Panc1 (cell line): ENCODE measurements around the gene CELF2. TPM values are rescaled to one million over a fixed set of nuclear protein-coding genes. Genes with fewer than 3 reads are reported as not detected.

Experiments
- ATAC-seq: fragments of 200-7000 bp; cut with Tn5 transposase; 2 replicates; pipeline ENCODE4 v1.9.1; 2020; ENCODE audit warnings: mild to moderate bottlenecking, moderate library complexity
- BruUV-seq: library from RNA; stranded (reverse); fragments of 400-500 nt; replicated peaks from 2 replicates; lab custom pipeline; 2021; lab: Mats Ljungman, UMichigan
- CTCF ChIA-PET: fragments of 300-600 bp; sonication (Branson Sonifier 250); formaldehyde crosslinking; loops from one replicate; lab custom pipeline; 2022; ENCODE audit warnings: antibody characterized with exemption; lab: Charles Lee
- POLR2A ChIA-PET: fragments of 300-600 bp; sonication (Branson Sonifier 250); formaldehyde crosslinking; loops from one replicate; lab custom pipeline; 2022; ENCODE audit warnings: antibody characterized with exemption; lab: Charles Lee
- DNase-seq: peaks from one replicate; pipeline ENCODE4 v3.0.0-alpha.2; 2010; ENCODE audit warnings: low read depth, low spot score
- H3K27ac ChIP-seq: 2 replicates; pipeline ENCODE4 v1.5.1; 2011; ENCODE audit warnings: mild to moderate bottlenecking, low read length, inconsistent platforms
- H3K27me3 ChIP-seq: fragments of 200-500 bp; sonication (Bioruptor generic); 2 replicates; pipeline ENCODE4 v1.6.0; 2014; ENCODE audit warnings: low read length, inconsistent platforms; ENCODE audit not compliant: control insufficient read depth, insufficient read depth
- H3K36me3 ChIP-seq: fragments of 200-500 bp; sonication (Bioruptor generic); 2 replicates; pipeline ENCODE4 v1.5.1; 2014; ENCODE audit warnings: inconsistent platforms, mild to moderate bottlenecking, low read length, moderate library complexity; ENCODE audit not compliant: control insufficient read depth, insufficient read depth
- H3K4me1 ChIP-seq: 2 replicates; pipeline ENCODE4 v1.5.1; 2011; ENCODE audit warnings: inconsistent platforms, mild to moderate bottlenecking, low read length, moderate library complexity; ENCODE audit not compliant: control insufficient read depth, insufficient read depth
- H3K4me3 ChIP-seq, 2 experiments: 2 replicates each; pipeline ENCODE4 v1.5.1; 2011 to 2012; ENCODE audit warnings: low read depth in 2 of 2, low read length in 2 of 2, mild to moderate bottlenecking in 2 of 2, inconsistent platforms in 1 of 2, moderate library complexity in 1 of 2
- H3K9me3 ChIP-seq: fragments of 200-500 bp; sonication (Bioruptor generic); 2 replicates; pipeline ENCODE4 v1.5.1; 2014; ENCODE audit warnings: low read depth, mild to moderate bottlenecking, inconsistent platforms, low read length, moderate library complexity; ENCODE audit not compliant: control insufficient read depth, insufficient read depth
- POLR2AphosphoS5 ChIP-seq: IDR thresholded peaks from 2 replicates; pipeline ENCODE4 v1.6.1; 2012; ENCODE audit warnings: mild to moderate bottlenecking, low read depth, low read length, moderate library complexity
- SIN3A ChIP-seq: IDR thresholded peaks from 2 replicates; pipeline ENCODE4 v1.6.1; 2012; ENCODE audit warnings: low read depth, mild to moderate bottlenecking, low read length, moderate library complexity, borderline replicate concordance; ENCODE audit not compliant: insufficient read depth
- TCF7L2 ChIP-seq: IDR thresholded peaks from 2 replicates; pipeline ENCODE4 v1.6.1; 2011; ENCODE audit warnings: mild to moderate bottlenecking, low read depth, low read length, inconsistent platforms
- in situ Hi-C: cut with HindIII; loops from 2 replicates; pipeline ENCODE4 v1.10.0; 2016; ENCODE audit warnings: low sequenced_read_pairs, low pct_unique_long_range_greater_than_20kb
- intact Hi-C: fragments of 100-400 bp; cut with micrococcal nuclease; formaldehyde crosslinking; loops from one replicate; pipeline ENCODE4 v1.10.0; 2022; ENCODE audit not compliant: unreplicated experiment
- total RNA-seq: library from RNA; stranded (reverse); gene quantifications from one replicate; pipeline ENCODE4 v1.2.1, GENCODE V29; 2021; ENCODE audit not compliant: unreplicated experiment
- TF ChIP-seq, protein P1 (sequence below), 2 experiments: IDR thresholded peaks; 2 replicates each; pipeline ENCODE4 v1.6.1; 2011 to 2012; ENCODE audit warnings: low read depth in 2 of 2, control low read depth in 1 of 2, low read length in 1 of 2, mild to moderate bottlenecking in 1 of 2, moderate library complexity in 1 of 2; ENCODE audit not compliant: insufficient read depth in 1 of 2
- TF ChIP-seq, protein P2 (sequence below): fragments of 450-650 bp; IDR thresholded peaks from 2 replicates; pipeline ENCODE4 v1.5.1; 2017; ENCODE audit warnings: mild to moderate bottlenecking

Gene CELF2
- total RNA-seq, 1 experiment from 2014 or later: 0.44 TPM

DNA sequence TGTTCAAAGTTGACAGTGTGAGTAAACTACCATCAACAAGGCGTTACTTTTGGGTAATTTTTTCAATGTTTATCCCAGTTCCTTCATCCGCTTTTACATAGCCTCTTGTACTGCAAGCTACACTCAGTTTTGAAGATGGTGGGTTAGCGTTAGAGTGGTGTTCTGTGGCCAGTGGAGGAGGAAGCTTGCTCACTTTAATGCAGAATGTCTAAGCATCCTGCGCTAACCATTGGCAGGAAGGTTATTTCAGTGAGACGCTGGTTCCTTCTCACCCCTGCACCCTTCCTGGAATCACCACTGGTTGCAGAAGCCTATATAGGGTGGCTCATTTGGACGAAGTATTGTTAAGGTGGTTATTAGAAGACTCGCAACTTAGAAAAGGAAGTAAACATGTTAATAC, 159.1 kb downstream of the CELF2 start:
- ChIA-PET CTCF (no interaction called here), POLR2A (interaction anchor here (0.6 kb wide), 1 partner anchor 195 kb away, joined by 5 read pairs; no protein-coding TSS in a partner anchor)
- no peak overlapping the region for H3K27ac ChIP-seq
- no peak overlapping the region for H3K4me3 ChIP-seq
- no peaks in the 10 kb centered on the region for H3K27me3 ChIP-seq
- H3K9me3 ChIP-seq: no peaks in the 10 kb centered on the region
- intact Hi-C loops: no loop called here
- ATAC-seq (no peak), DNase-seq (no peak)
- BruUV-seq: no TSS peak
- no peaks in the 10 kb centered on the region for H3K36me3 ChIP-seq
- TF ChIP-seq SIN3A: no peak
- TF ChIP-seq, protein P1, sequence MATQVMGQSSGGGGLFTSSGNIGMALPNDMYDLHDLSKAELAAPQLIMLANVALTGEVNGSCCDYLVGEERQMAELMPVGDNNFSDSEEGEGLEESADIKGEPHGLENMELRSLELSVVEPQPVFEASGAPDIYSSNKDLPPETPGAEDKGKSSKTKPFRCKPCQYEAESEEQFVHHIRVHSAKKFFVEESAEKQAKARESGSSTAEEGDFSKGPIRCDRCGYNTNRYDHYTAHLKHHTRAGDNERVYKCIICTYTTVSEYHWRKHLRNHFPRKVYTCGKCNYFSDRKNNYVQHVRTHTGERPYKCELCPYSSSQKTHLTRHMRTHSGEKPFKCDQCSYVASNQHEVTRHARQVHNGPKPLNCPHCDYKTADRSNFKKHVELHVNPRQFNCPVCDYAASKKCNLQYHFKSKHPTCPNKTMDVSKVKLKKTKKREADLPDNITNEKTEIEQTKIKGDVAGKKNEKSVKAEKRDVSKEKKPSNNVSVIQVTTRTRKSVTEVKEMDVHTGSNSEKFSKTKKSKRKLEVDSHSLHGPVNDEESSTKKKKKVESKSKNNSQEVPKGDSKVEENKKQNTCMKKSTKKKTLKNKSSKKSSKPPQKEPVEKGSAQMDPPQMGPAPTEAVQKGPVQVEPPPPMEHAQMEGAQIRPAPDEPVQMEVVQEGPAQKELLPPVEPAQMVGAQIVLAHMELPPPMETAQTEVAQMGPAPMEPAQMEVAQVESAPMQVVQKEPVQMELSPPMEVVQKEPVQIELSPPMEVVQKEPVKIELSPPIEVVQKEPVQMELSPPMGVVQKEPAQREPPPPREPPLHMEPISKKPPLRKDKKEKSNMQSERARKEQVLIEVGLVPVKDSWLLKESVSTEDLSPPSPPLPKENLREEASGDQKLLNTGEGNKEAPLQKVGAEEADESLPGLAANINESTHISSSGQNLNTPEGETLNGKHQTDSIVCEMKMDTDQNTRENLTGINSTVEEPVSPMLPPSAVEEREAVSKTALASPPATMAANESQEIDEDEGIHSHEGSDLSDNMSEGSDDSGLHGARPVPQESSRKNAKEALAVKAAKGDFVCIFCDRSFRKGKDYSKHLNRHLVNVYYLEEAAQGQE (IDR thresholded peaks at IDR 0.05; ENCODE audit: insufficient read depth in 1 of 2, low read depth in 2 of 2, low read length in 1 of 2): no peak
- TF ChIP-seq POLR2AphosphoS5: no peak
- TF ChIP-seq, protein P2, sequence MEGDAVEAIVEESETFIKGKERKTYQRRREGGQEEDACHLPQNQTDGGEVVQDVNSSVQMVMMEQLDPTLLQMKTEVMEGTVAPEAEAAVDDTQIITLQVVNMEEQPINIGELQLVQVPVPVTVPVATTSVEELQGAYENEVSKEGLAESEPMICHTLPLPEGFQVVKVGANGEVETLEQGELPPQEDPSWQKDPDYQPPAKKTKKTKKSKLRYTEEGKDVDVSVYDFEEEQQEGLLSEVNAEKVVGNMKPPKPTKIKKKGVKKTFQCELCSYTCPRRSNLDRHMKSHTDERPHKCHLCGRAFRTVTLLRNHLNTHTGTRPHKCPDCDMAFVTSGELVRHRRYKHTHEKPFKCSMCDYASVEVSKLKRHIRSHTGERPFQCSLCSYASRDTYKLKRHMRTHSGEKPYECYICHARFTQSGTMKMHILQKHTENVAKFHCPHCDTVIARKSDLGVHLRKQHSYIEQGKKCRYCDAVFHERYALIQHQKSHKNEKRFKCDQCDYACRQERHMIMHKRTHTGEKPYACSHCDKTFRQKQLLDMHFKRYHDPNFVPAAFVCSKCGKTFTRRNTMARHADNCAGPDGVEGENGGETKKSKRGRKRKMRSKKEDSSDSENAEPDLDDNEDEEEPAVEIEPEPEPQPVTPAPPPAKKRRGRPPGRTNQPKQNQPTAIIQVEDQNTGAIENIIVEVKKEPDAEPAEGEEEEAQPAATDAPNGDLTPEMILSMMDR: no peak
- TF ChIP-seq TCF7L2: no peak
- in situ Hi-C loops: no loop called here
- H3K4me1 ChIP-seq: no peaks in the 10 kb centered on the region

DNA sequence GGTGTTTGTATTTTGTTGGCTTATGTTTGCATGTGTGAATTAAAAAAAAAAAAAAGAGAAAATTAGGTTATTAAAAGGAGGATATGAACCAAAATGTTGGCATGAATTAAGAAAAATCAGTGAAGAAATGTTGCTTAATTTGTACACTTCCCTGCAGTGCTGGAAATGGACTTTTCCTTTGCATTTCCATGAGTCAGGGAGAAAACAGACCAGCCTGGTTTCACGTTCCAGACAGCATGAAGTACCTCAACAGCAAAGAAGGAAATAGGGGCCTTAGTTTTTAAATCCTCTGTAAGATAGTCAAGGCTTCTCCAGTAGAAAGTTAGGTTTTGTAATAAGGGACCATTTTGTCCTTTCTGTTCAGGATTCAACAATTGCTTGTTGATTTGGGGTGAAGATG, 159.7 kb downstream of the CELF2 start:
- TF ChIP-seq, protein P2: no peak
- TF ChIP-seq TCF7L2 (no peak), POLR2AphosphoS5 (no peak), SIN3A (no peak)
- TF ChIP-seq, protein P1 (IDR thresholded peaks at IDR 0.05; ENCODE audit: insufficient read depth in 1 of 2, low read depth in 2 of 2, low read length in 1 of 2): no peak
- no peak overlapping the region for H3K4me3 ChIP-seq
- no peaks in the 10 kb centered on the region for H3K9me3 ChIP-seq
- ChIA-PET POLR2A (no interaction called here), CTCF (no interaction called here)
- no peaks in the 10 kb centered on the region for H3K27me3 ChIP-seq
- no peaks in the 10 kb centered on the region for H3K36me3 ChIP-seq
- ATAC-seq (no peak), DNase-seq (no peak)
- H3K4me1 ChIP-seq: no peaks in the 10 kb centered on the region
- no TSS peak for BruUV-seq
- intact Hi-C loops (no loop called here), in situ Hi-C loops (no loop called here)
- no peak overlapping the region for H3K27ac ChIP-seq
